ENCODE measurements around the gene ASB1. TPM values are rescaled to one million over a fixed set of nuclear protein-coding genes. Genes with fewer than 3 reads are reported as not detected.

ASB1 gene, protein sequence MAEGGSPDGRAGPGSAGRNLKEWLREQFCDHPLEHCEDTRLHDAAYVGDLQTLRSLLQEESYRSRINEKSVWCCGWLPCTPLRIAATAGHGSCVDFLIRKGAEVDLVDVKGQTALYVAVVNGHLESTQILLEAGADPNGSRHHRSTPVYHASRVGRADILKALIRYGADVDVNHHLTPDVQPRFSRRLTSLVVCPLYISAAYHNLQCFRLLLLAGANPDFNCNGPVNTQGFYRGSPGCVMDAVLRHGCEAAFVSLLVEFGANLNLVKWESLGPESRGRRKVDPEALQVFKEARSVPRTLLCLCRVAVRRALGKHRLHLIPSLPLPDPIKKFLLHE
- total RNA-seq: 10 to 100 TPM; 10.7 to 36.8 (median 20.6) TPM
- polyA plus RNA-seq: 10 to 100 TPM; 15.4 to 20.6 (median 16.5) TPM
- long read RNA-seq, donor 1: 0 reads
- long read RNA-seq, donor 2, full-length matches to known transcripts: 3 of 3 reads
- long read RNA-seq, donor 2, partial matches to known transcripts: 0 of 3 reads
- long read RNA-seq, donor 2, other reads (novel, unspliced or antisense): 0 of 3 reads
- long read RNA-seq, donor 3, full-length matches to known transcripts: 2 of 2 reads
- long read RNA-seq, donor 3, partial matches to known transcripts: 0 of 2 reads
- long read RNA-seq, donor 3, other reads (novel, unspliced or antisense): 0 of 2 reads
- long read RNA-seq, donor 4: 0 reads
- long read RNA-seq, donor 5, full-length matches to known transcripts: 2 of 2 reads
- long read RNA-seq, donor 5, partial matches to known transcripts: 0 of 2 reads
- long read RNA-seq, donor 5, other reads (novel, unspliced or antisense): 0 of 2 reads
- long read RNA-seq, donor 6: 0 reads
- long read RNA-seq, donor 7, full-length matches to known transcripts: 3 of 3 reads
- long read RNA-seq, donor 7, partial matches to known transcripts: 0 of 3 reads
- long read RNA-seq, donor 7, other reads (novel, unspliced or antisense): 0 of 3 reads
- long read RNA-seq, donor 8, full-length matches to known transcripts: 1 of 1 reads
- long read RNA-seq, donor 8, partial matches to known transcripts: 0 of 1 reads
- long read RNA-seq, donor 8, other reads (novel, unspliced or antisense): 0 of 1 reads
- long read RNA-seq, donor 9, full-length matches to known transcripts: 3 of 3 reads
- long read RNA-seq, donor 9, partial matches to known transcripts: 0 of 3 reads
- long read RNA-seq, donor 9, other reads (novel, unspliced or antisense): 0 of 3 reads
- long read RNA-seq, donor 10: 0 reads

DNA sequence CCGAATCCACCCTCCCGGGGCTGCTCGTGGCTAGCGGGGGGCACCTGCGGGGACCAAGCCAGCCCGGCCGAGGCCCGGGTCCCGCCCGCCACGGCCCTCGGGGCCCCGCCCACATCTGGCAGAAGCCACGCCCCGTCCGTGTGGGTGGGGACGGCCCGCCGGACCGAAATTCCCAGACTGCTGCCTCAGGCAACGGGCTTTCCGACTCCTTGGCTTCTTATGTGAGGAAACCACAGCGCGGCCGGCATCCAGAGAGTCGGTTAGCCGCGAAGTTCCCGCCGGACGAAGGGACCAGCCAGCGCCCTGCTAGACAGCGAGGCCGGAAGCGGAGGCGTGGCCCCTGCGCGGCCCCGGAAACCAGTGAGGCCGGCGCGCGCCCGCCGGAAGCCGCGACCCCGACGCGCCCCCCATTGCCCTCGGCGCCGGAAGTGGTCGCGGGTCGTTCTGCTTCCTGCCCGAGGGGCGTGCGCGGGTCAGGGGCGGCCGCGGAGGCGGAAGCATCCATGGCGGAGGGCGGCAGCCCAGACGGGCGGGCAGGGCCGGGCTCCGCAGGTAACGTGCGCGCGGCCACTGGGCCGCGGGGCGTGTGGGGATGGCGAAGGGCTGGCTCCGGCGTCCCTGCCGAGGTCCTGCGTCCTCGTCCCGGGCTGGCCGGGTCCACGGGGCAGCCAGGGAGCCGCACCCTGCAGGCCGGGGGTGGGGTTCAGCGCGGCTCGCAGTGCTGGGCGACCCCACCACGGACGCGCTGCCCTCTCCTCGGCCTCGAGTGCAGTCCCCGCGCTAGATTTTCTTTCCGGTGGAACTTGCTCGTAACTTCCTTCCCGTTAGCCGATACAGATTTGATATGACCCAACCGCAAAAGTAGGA lies at the start of gene ASB1:
Gene ASB1, plus strand, starts transcription at position 360 of the 867 bp plus-strand sequence. Its CDS starts 144 bp downstream, at position 504.
- H3K9me3 ChIP-seq: peaks cover 0 to 5% (median 1%) of the 10 kb centered on the region in 4 donors
- H3K4me3 ChIP-seq: peak within 1 kb of the TSS; percentile 77 to 98 (median 92)
- DNase-seq: peak; percentile 71 to 94
- H3K4me1 ChIP-seq: peaks cover 29 to 50% (median 36%) of the 10 kb centered on the region in 4 donors
- H3K27ac ChIP-seq: peak within 1 kb of the TSS; percentile 91 to 97 (median 94)
- H3K36me3 ChIP-seq: peaks cover 0 to 8% (median 3%) of the 10 kb centered on the region in 4 donors
- intact Hi-C loops (cut with DNase I; ENCODE audit: low total_unique reads): no loop called here
- H3K27me3 ChIP-seq: no peaks in the 10 kb centered on the region
- 0 to 1% (median 0%) methylated on average over 14 to 103 of the region's 104 CpGs for WGBS, 5 donors
- no peak for TF ChIP-seq EP300 (IDR thresholded peaks at IDR 0.05)
- peak in 2 of 3 donors; percentile 54 to 57 for TF ChIP-seq POLR2AphosphoS5 (IDR thresholded peaks at IDR 0.05)

DNA sequence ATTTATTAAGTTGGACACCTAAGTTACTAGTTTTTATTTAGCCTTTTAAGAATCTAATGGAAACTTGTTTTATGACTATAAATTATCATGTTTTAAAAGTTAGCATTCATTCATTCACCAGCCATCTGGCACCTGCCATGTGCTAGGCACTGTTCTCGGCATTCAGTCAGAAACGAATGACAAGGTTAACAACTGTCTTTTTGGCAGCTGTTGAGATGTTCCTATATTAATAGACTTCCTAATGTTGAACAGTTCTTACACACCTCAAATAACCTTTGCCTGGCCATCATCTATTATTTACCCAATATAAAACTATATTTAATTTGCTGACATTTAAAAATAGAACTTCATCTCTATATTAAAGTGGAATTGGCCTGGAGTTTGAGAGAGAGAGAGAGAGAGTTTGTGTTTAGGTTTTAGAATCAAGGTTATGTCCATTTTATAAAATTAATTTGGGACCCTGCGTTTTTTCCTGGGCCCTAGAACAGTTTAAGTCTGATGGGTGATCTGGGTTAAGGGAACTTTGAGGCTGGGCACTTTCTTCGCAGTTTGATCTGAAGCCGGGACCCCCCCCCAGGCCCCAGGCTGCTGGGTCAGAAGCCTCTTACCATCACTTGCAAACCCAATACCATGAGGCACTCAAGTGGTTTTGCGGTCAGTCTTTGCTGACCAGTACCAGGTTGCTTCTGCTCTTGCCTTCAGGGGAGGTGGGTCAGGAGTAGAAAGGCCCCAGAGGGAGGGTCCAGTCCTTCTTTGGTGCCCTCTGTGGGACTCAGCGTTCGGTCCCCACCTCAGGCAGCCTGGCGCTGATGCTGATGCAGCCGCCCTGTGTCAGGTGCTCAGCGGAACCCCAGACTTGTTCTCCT lies 48.3 kb upstream of the ASB1 start:
- 85 to 92% (median 90%) methylated on average over 8 to 11 of the region's 11 CpGs for WGBS, 5 donors
- Histone ChIP-seq H3K9me3 (no peaks in the 10 kb centered on the region), H3K36me3 (peaks cover 0 to 21% (median 15%) of the 10 kb centered on the region in 4 donors), H3K27me3 (no peaks in the 10 kb centered on the region), H3K4me1 (peaks cover 0 to 40% (median 11%) of the 10 kb centered on the region in 4 donors), H3K4me3 (no peak overlapping the region), H3K27ac (no peak overlapping the region)
- no peak for TF ChIP-seq POLR2A (IDR thresholded peaks at IDR 0.05)
- no peak for TF ChIP-seq POLR2AphosphoS5 (IDR thresholded peaks at IDR 0.05)
- TF ChIP-seq CTCF (IDR thresholded peaks at IDR 0.05): no peak
- TF ChIP-seq EP300 (IDR thresholded peaks at IDR 0.05): no peak
- intact Hi-C loops (cut with DNase I; ENCODE audit: low total_unique reads): no loop called here
- DNase-seq: no peak

- Histone ChIP-seq H3K27me3 (no peaks in the 10 kb centered on the region), H3K36me3 (peaks cover 0 to 27% (median 16%) of the 10 kb centered on the region in 4 donors), H3K27ac (no peak overlapping the region), H3K9me3 (no peaks in the 10 kb centered on the region), H3K4me1 (peaks cover 0 to 40% (median 11%) of the 10 kb centered on the region in 4 donors), H3K4me3 (no peak overlapping the region)
- DNase-seq: peak; percentile 25 to 42
- intact Hi-C loops (cut with DNase I; ENCODE audit: low total_unique reads): no loop called here
- TF ChIP-seq EP300 (IDR thresholded peaks at IDR 0.05): no peak
- TF ChIP-seq CTCF (IDR thresholded peaks at IDR 0.05): no peak
- TF ChIP-seq POLR2AphosphoS5 (IDR thresholded peaks at IDR 0.05): no peak
- TF ChIP-seq POLR2A (IDR thresholded peaks at IDR 0.05): no peak
- WGBS, 5 donors: 77 to 85% (median 81%) methylated on average over 15 of the region's 15 CpGs
Observed at GRCh38 chr2:238379096-238379810, 47.5 kb upstream of the ASB1 start.
